Neuronal stem cell (in vitro differentiated cells): ENCODE results near the gene NAT10.

Source experiments
- DNase-seq: peaks from one replicate; pipeline ENCODE4 v3.0.0-alpha.2; 2013; ENCODE audit warnings: low spot score
- H2AFZ ChIP-seq: one replicate; pipeline ENCODE4 v1.6.1; 2013; ENCODE audit warnings: mild to moderate bottlenecking, low read length, inconsistent platforms
- H2AK5ac ChIP-seq: 2 replicates; pipeline ENCODE4 v1.6.1; 2013; ENCODE audit warnings: low read depth, mild to moderate bottlenecking, inconsistent platforms, low read length, moderate library complexity, mixed read lengths
- H2BK120ac ChIP-seq: 2 replicates; pipeline ENCODE4 v1.6.1; 2013; ENCODE audit warnings: low read depth, mild to moderate bottlenecking, inconsistent platforms, low read length, moderate library complexity, mixed read lengths
- H2BK12ac ChIP-seq: one replicate; pipeline ENCODE4 v1.6.1; 2013; ENCODE audit warnings: low read length, inconsistent platforms
- H2BK15ac ChIP-seq: 2 replicates; pipeline ENCODE4 v1.6.1; 2013; ENCODE audit warnings: mild to moderate bottlenecking, low read length, inconsistent platforms, mixed read lengths
- H2BK5ac ChIP-seq: one replicate; pipeline ENCODE4 v1.6.1; 2013; ENCODE audit warnings: inconsistent platforms, mild to moderate bottlenecking, low read length, moderate library complexity
- H3K14ac ChIP-seq: one replicate; pipeline ENCODE4 v1.6.1; 2013; ENCODE audit warnings: low read length, inconsistent platforms
- H3K18ac ChIP-seq: 2 replicates; pipeline ENCODE4 v1.6.1; 2013; ENCODE audit warnings: low read length, inconsistent platforms
- H3K23ac ChIP-seq: 2 replicates; pipeline ENCODE4 v1.6.1; 2013; ENCODE audit warnings: low read depth, mild to moderate bottlenecking, mixed read lengths, low read length, inconsistent platforms; ENCODE audit not compliant: poor library complexity
- H3K27ac ChIP-seq: replicated peaks from 3 replicates; pipeline ENCODE4 v1.5.1; 2013; ENCODE audit warnings: low read length, inconsistent platforms
- H3K27me3 ChIP-seq, 3 experiments: 2 replicates each; pipeline ENCODE4 v1.6.1; 2013; ENCODE audit warnings: low read length in 3 of 3, mild to moderate bottlenecking in 2 of 3, inconsistent platforms in 1 of 3, low read depth in 1 of 3, mixed read lengths in 1 of 3, moderate library complexity in 1 of 3; ENCODE audit not compliant: control insufficient read depth in 3 of 3, insufficient read depth in 3 of 3
- H3K36me3 ChIP-seq, 2 donors: replicated peaks in 1 of 2; 2 replicates each; pipeline ENCODE4 v1.6.1; 2013; ENCODE audit warnings: low read length in 2 of 2; ENCODE audit not compliant: control insufficient read depth in 2 of 2, insufficient read depth in 2 of 2
- H3K4ac ChIP-seq: 2 replicates; pipeline ENCODE4 v1.6.1; 2013; ENCODE audit warnings: inconsistent platforms, mild to moderate bottlenecking, low read length, moderate library complexity
- H3K4me1 ChIP-seq, 2 donors: 1 replicate in 1 of 2; 2 replicates in 1 of 2; pipeline ENCODE4 v1.6.1; 2013; ENCODE audit warnings: low read length in 2 of 2, low read depth in 1 of 2; ENCODE audit not compliant: control insufficient read depth in 2 of 2, insufficient read depth in 1 of 2
- H3K4me2 ChIP-seq: one replicate; pipeline ENCODE4 v1.6.1; 2013; ENCODE audit warnings: mild to moderate bottlenecking, low read length, inconsistent platforms; ENCODE audit not compliant: insufficient read depth, poor library complexity, severe bottlenecking
- H3K4me3 ChIP-seq, 2 donors: 2 replicates each; pipeline ENCODE4 v1.5.1; 2013; ENCODE audit warnings: low read length in 2 of 2, mild to moderate bottlenecking in 2 of 2, inconsistent platforms in 1 of 2, moderate library complexity in 1 of 2
- H3K79me1 ChIP-seq: one replicate; pipeline ENCODE4 v1.6.1; 2013; ENCODE audit warnings: low read depth, mild to moderate bottlenecking, inconsistent platforms, low read length, moderate library complexity
- H3K9ac ChIP-seq: one replicate; pipeline ENCODE4 v1.6.1; 2013; ENCODE audit warnings: mild to moderate bottlenecking, low read depth, low read length, inconsistent platforms; ENCODE audit not compliant: poor library complexity
- H3K9me3 ChIP-seq, 2 donors: replicated peaks in 1 of 2; 2 replicates each; pipeline versions ENCODE3 to v1.6.1; 2013; ENCODE audit warnings: low read length in 2 of 2, mild to moderate bottlenecking in 2 of 2, inconsistent platforms in 1 of 2, low read depth in 1 of 2, mixed read lengths in 1 of 2, moderate library complexity in 1 of 2; ENCODE audit not compliant: control insufficient read depth in 2 of 2, insufficient read depth in 1 of 2
- H4K8ac ChIP-seq: one replicate; pipeline ENCODE4 v1.6.1; 2013; ENCODE audit warnings: low read depth, mild to moderate bottlenecking, inconsistent platforms, low read length, moderate library complexity
- H4K91ac ChIP-seq: one replicate; pipeline ENCODE4 v1.6.1; 2013; ENCODE audit warnings: low read length, low read depth, mild to moderate bottlenecking, inconsistent platforms; ENCODE audit not compliant: poor library complexity
- WGBS, 2 donors: extraction: QIAGEN DNeasy Blood & Tissue Kit; methylation state at CpG; one replicate each; pipeline ENCODE4 v1.1.7; 2013; ENCODE audit warnings: missing lambda C conversion rate in 2 of 2, mixed read lengths in 1 of 2; ENCODE audit not compliant: insufficient read length in 2 of 2, insufficient replicate concordance in 1 of 2; ENCODE audit errors: extremely low coverage in 2 of 2; 5-methylcytosine and 5-hydroxymethylcytosine counted together

Gene NAT10

GRCh38 chr11:34151166-34151565 lies 45.7 kb downstream of the NAT10 start:
- H3K36me3 ChIP-seq = peaks cover 11 to 90% of the 10 kb centered on the region in 2 donors
- WGBS, 2 donors = no CpG with 5 or more reads among the region's 5 CpGs

GRCh38 chr11:34151916-34152845 lies 46.8 kb downstream of the NAT10 start:
- H4K91ac ChIP-seq = no peak overlapping the region
- no peak overlapping the region for H2AK5ac ChIP-seq
- H3K18ac ChIP-seq = no peak overlapping the region
- peak overlapping the region; percentile 50 for H3K9ac ChIP-seq
- no peak overlapping the region for H3K14ac ChIP-seq
- no peaks in the 10 kb centered on the region for H3K9me3 ChIP-seq
- no peak overlapping the region for H2BK120ac ChIP-seq
- H2BK15ac ChIP-seq = no peak overlapping the region
- H3K4me2 ChIP-seq = no peak overlapping the region
- H4K8ac ChIP-seq = no peak overlapping the region
- H2BK5ac ChIP-seq = no peak overlapping the region
- peaks cover 0 to 22% of the 10 kb centered on the region in 2 donors for H3K4me1 ChIP-seq
- no peak overlapping the region for H2AFZ ChIP-seq
- H3K4me3 ChIP-seq = peak overlapping the region in 1 of 2 donors; percentile 22
- H3K23ac ChIP-seq = peak overlapping the region; percentile 75
- no peak overlapping the region for H3K4ac ChIP-seq
- H3K36me3 ChIP-seq = peaks cover 8 to 84% of the 10 kb centered on the region in 2 donors
- no peaks in the 10 kb centered on the region for H3K79me1 ChIP-seq
- no peak for DNase-seq
- no peak overlapping the region for H2BK12ac ChIP-seq
- H3K27ac ChIP-seq = no peak overlapping the region
- WGBS, 2 donors = no CpG with 5 or more reads among the region's 18 CpGs
- H3K27me3 ChIP-seq = no peaks in the 10 kb centered on the region

More at GRCh38 chr11:34151166-34151565, 45.7 kb downstream of the NAT10 start:
- DNase-seq = no peak
- H3K27ac ChIP-seq = no peak overlapping the region
- no peak overlapping the region for H3K4me3 ChIP-seq
- H3K4me1 ChIP-seq = peaks cover 0 to 22% of the 10 kb centered on the region in 2 donors
- H4K91ac ChIP-seq = no peak overlapping the region
- H3K9ac ChIP-seq = no peak overlapping the region
- no peaks in the 10 kb centered on the region for H3K9me3 ChIP-seq
- no peak overlapping the region for H3K4ac ChIP-seq
- no peak overlapping the region for H3K4me2 ChIP-seq
- H3K18ac ChIP-seq = no peak overlapping the region
- no peak overlapping the region for H2BK120ac ChIP-seq
- H4K8ac ChIP-seq = no peak overlapping the region
- no peak overlapping the region for H2AK5ac ChIP-seq
- no peak overlapping the region for H3K23ac ChIP-seq
- no peak overlapping the region for H2BK12ac ChIP-seq
- no peaks in the 10 kb centered on the region for H3K79me1 ChIP-seq
- no peak overlapping the region for H2BK5ac ChIP-seq
- no peak overlapping the region for H2BK15ac ChIP-seq
- H2AFZ ChIP-seq = no peak overlapping the region
- no peaks in the 10 kb centered on the region for H3K27me3 ChIP-seq
- no peak overlapping the region for H3K14ac ChIP-seq

- no CpG with 5 or more reads among the region's 16 CpGs for WGBS, 2 donors
Measured at GRCh38 chr11:34154059-34154875, 48.8 kb downstream of the NAT10 start.

More at GRCh38 chr11:34154059-34154875, 48.8 kb downstream of the NAT10 start:
- no peaks in the 10 kb centered on the region for H3K79me1 ChIP-seq
- peak overlapping the region; percentile 63 for H3K14ac ChIP-seq
- H2AK5ac ChIP-seq = peak overlapping the region; percentile 35
- DNase-seq = no peak
- no peak overlapping the region for H3K4ac ChIP-seq
- peak overlapping the region; percentile 85 for H3K23ac ChIP-seq
- no peak overlapping the region for H2BK12ac ChIP-seq
- no peak overlapping the region for H2BK5ac ChIP-seq
- H2AFZ ChIP-seq = no peak overlapping the region
- H3K36me3 ChIP-seq = peaks cover 4 to 90% of the 10 kb centered on the region in 2 donors
- H3K9ac ChIP-seq = no peak overlapping the region
- H3K27ac ChIP-seq = no peak overlapping the region
- peaks cover 0 to 6% of the 10 kb centered on the region in 2 donors for H3K4me1 ChIP-seq
- no peaks in the 10 kb centered on the region for H3K9me3 ChIP-seq
- H2BK15ac ChIP-seq = no peak overlapping the region
- peak overlapping the region; percentile 53 for H3K18ac ChIP-seq
- H3K27me3 ChIP-seq = no peaks in the 10 kb centered on the region
- H4K8ac ChIP-seq = no peak overlapping the region
- H4K91ac ChIP-seq = peak overlapping the region; percentile 35
- H3K4me3 ChIP-seq = no peak overlapping the region
- H2BK120ac ChIP-seq = no peak overlapping the region
- H3K4me2 ChIP-seq = no peak overlapping the region
